IPS DF 6.9 (cell line): Measurements from ENCODE around the gene TEX54.
"Not testable (repeated sequence)": the region's sequence is repeated elsewhere in the genome, so short reads cannot be mapped to it uniquely, and the experiment has no call there.

Experiments used
- DNase-seq: peaks from one replicate; pipeline ENCODE4 v3.0.0-alpha.2; 2013; ENCODE audit warnings: low read depth, low spot score
- H3K27ac ChIP-seq: one replicate; pipeline ENCODE4 v1.5.1; 2013; ENCODE audit warnings: low read length, control low read depth
- H3K27me3 ChIP-seq: 2 replicates; pipeline ENCODE4 v1.6.1; 2013; ENCODE audit warnings: mild to moderate bottlenecking, low read length; ENCODE audit not compliant: control insufficient read depth, insufficient read depth
- H3K36me3 ChIP-seq: 2 replicates; pipeline ENCODE4 v1.6.1; 2013; ENCODE audit warnings: low read length; ENCODE audit not compliant: control insufficient read depth, insufficient read depth
- H3K4me1 ChIP-seq: 2 replicates; pipeline ENCODE4 v1.6.1; 2013; ENCODE audit warnings: low read length; ENCODE audit not compliant: control insufficient read depth, insufficient read depth
- H3K4me3 ChIP-seq: 2 replicates; pipeline ENCODE4 v1.5.1; 2013; ENCODE audit warnings: mild to moderate bottlenecking, low read length
- H3K9me3 ChIP-seq: 2 replicates; pipeline ENCODE4 v1.6.1; 2013; ENCODE audit warnings: low read length, inconsistent platforms; ENCODE audit not compliant: control insufficient read depth, insufficient read depth
- WGBS: extraction: QIAGEN DNeasy Blood & Tissue Kit; methylation state at CpG from one replicate; pipeline ENCODE4 v1.1.7; 2013; ENCODE audit warnings: mixed read lengths, missing lambda C conversion rate; ENCODE audit not compliant: insufficient read length, insufficient coverage; 5-methylcytosine and 5-hydroxymethylcytosine counted together

Gene TEX54

GRCh38 chr11:62831520-62832335, 913 bp downstream of the TEX54 start, which contains the start of gene STX5:
Gene STX5, minus strand, starts transcription at chr11:62832051. Its CDS starts 808 bp downstream, at chr11:62831243.
- no peak within 1 kb of the TSS for H3K27ac ChIP-seq
- peaks cover 20% of the 10 kb centered on the region for H3K36me3 ChIP-seq
- no peaks in the 10 kb centered on the region; the same call in 1 of the 2 replicates for H3K4me1 ChIP-seq
- WGBS = no CpG with 5 or more reads among the region's 65 CpGs
- no peaks in the 10 kb centered on the region for H3K27me3 ChIP-seq
- DNase-seq = peak; percentile 97
- peak within 1 kb of the TSS; percentile 92; the same call in 1 of the 2 replicates for H3K4me3 ChIP-seq
- no peaks in the 10 kb centered on the region for H3K9me3 ChIP-seq

GRCh38 chr11:62830904-62831519, 1.6 kb downstream of the TEX54 start:
- H3K4me1 ChIP-seq = no peaks in the 10 kb centered on the region; the same call in 1 of the 2 replicates
- peak overlapping the region; percentile 92; the same call in 1 of the 2 replicates for H3K4me3 ChIP-seq
- peaks cover 20% of the 10 kb centered on the region for H3K36me3 ChIP-seq
- H3K27me3 ChIP-seq = no peaks in the 10 kb centered on the region
- no peak for DNase-seq
- H3K9me3 ChIP-seq = no peaks in the 10 kb centered on the region
- no CpG with 5 or more reads among the region's 33 CpGs for WGBS
- H3K27ac ChIP-seq = no peak overlapping the region

GRCh38 chr11:62828130-62828529, 4.5 kb downstream of the TEX54 start:
- H3K9me3 ChIP-seq, H3K27me3 ChIP-seq, H3K4me1 ChIP-seq, DNase-seq, H3K4me3 ChIP-seq, H3K27ac ChIP-seq: not testable (repeated sequence)
- WGBS = no CpG with 5 or more reads among the region's 8 CpGs
- H3K36me3 ChIP-seq = peaks cover 17% of the 10 kb centered on the region

- DNase-seq = no peak
- H3K27me3 ChIP-seq = no peaks in the 10 kb centered on the region
- no peaks in the 10 kb centered on the region for H3K4me1 ChIP-seq
- no peaks in the 10 kb centered on the region for H3K9me3 ChIP-seq
- no peak overlapping the region for H3K27ac ChIP-seq
- H3K36me3 ChIP-seq = peaks cover 26% of the 10 kb centered on the region
- no peak overlapping the region for H3K4me3 ChIP-seq
- no CpG with 5 or more reads among the region's 3 CpGs for WGBS
Observed at GRCh38 chr11:62823677-62824076, 9.0 kb downstream of the TEX54 start.

GRCh38 chr11:62817129-62817528, 15.5 kb downstream of the TEX54 start:
- Histone ChIP-seq H3K9me3 (no peaks in the 10 kb centered on the region), H3K27ac (no peak overlapping the region)
- WGBS = no CpG with 5 or more reads among the region's 4 CpGs

GRCh38 chr11:62816557-62816956, 16.1 kb downstream of the TEX54 start:
- Histone ChIP-seq H3K4me3 (no peak overlapping the region), H3K9me3 (no peaks in the 10 kb centered on the region), H3K4me1 (no peaks in the 10 kb centered on the region), H3K36me3 (peaks cover 5% of the 10 kb centered on the region; the same call in 1 of the 2 replicates), H3K27ac (no peak overlapping the region), H3K27me3 (no peaks in the 10 kb centered on the region)
- no peak for DNase-seq
- WGBS = no CpG with 5 or more reads among the region's 8 CpGs

More at GRCh38 chr11:62817129-62817528, 15.5 kb downstream of the TEX54 start:
- no peaks in the 10 kb centered on the region for H3K27me3 ChIP-seq
- H3K4me1 ChIP-seq = no peaks in the 10 kb centered on the region
- no peak for DNase-seq
- H3K4me3 ChIP-seq = no peak overlapping the region
- H3K36me3 ChIP-seq = peaks cover 5% of the 10 kb centered on the region; the same call in 1 of the 2 replicates

GRCh38 chr11:62811659-62812058, 21.0 kb downstream of the TEX54 start:
- no peak overlapping the region for H3K4me3 ChIP-seq
- DNase-seq = no peak
- WGBS = no CpG with 5 or more reads among the region's 2 CpGs
- H3K9me3 ChIP-seq = no peaks in the 10 kb centered on the region
- H3K4me1 ChIP-seq = no peaks in the 10 kb centered on the region
- no peaks in the 10 kb centered on the region for H3K36me3 ChIP-seq
- H3K27ac ChIP-seq = no peak overlapping the region
- H3K27me3 ChIP-seq = no peaks in the 10 kb centered on the region

GRCh38 chr11:62810748-62811147, 21.9 kb downstream of the TEX54 start:
- Histone ChIP-seq H3K9me3 (no peaks in the 10 kb centered on the region), H3K36me3 (no peaks in the 10 kb centered on the region), H3K4me3 (no peak overlapping the region), H3K4me1 (no peaks in the 10 kb centered on the region), H3K27me3 (no peaks in the 10 kb centered on the region), H3K27ac (no peak overlapping the region)
- WGBS = no CpG with 5 or more reads among the region's 1 CpG
- no peak for DNase-seq

- Histone ChIP-seq H3K36me3 (peaks cover 4% of the 10 kb centered on the region), H3K27ac (no peak overlapping the region), H3K4me3 (no peak overlapping the region), H3K4me1 (no peaks in the 10 kb centered on the region), H3K27me3 (no peaks in the 10 kb centered on the region), H3K9me3 (no peaks in the 10 kb centered on the region)
- no peak for DNase-seq
- no CpG with 5 or more reads among the region's 5 CpGs for WGBS
Observed at GRCh38 chr11:62806611-62807121, 26.0 kb downstream of the TEX54 start.

GRCh38 chr11:62805961-62806441, 26.6 kb downstream of the TEX54 start:
- no CpG with 5 or more reads among the region's 12 CpGs for WGBS
- Histone ChIP-seq H3K4me1 (no peaks in the 10 kb centered on the region), H3K36me3 (peaks cover 11% of the 10 kb centered on the region), H3K9me3 (no peaks in the 10 kb centered on the region), H3K4me3 (peak overlapping the region; percentile 55; the same call in 1 of the 2 replicates), H3K27ac (no peak overlapping the region), H3K27me3 (no peaks in the 10 kb centered on the region)
- no peak for DNase-seq
